Upper lobe of left lung (tissue), 6 donors: ENCODE results near the gene APOA1. TPM values are rescaled to one million over a fixed set of nuclear protein-coding genes. Genes with fewer than 3 reads are reported as not detected.
A peak's percentile ranks its signal among the peaks of the same experiment; 100 is the strongest.

Experiments
- ATAC-seq, 2 donors: fragments of 200-7000 bp; cut with Tn5 transposase; one replicate each; pipeline ENCODE4 v1.9.1; 2022; ENCODE audit warnings: mild to moderate bottlenecking in 2 of 2, moderate library complexity in 2 of 2; ENCODE audit not compliant: low FRiP score in 2 of 2
- DNase-seq, 2 donors: peaks; one replicate each; pipeline ENCODE4 v3.0.0-alpha.2; 2019 to 2020
- H3K27ac ChIP-seq, 4 donors: fragments of 200-600 bp; sonication (generic); one replicate each; pipeline ENCODE4 v1.5.1; 2016 to 2019
- H3K27me3 ChIP-seq, 4 donors: fragments of 200-600 bp; sonication (generic); one replicate each; pipeline ENCODE4 v1.5.1; 2017 to 2019
- H3K36me3 ChIP-seq, 4 donors: fragments of 200-600 bp; sonication (generic); one replicate each; pipeline ENCODE4 v1.5.1; 2016 to 2019
- H3K4me1 ChIP-seq, 4 donors: fragments of 200-600 bp; sonication (generic); one replicate each; pipeline ENCODE4 v1.5.1; 2018 to 2019
- H3K4me3 ChIP-seq, 4 donors: fragments of 200-600 bp; sonication (generic); one replicate each; pipeline ENCODE4 v1.5.1; 2017 to 2019; ENCODE audit warnings: mild to moderate bottlenecking in 2 of 4, moderate library complexity in 1 of 4
- H3K9me3 ChIP-seq, 4 donors: fragments of 200-600 bp; sonication (generic); one replicate each; pipeline ENCODE4 v1.5.1; 2018 to 2019
- CTCF ChIP-seq, 6 experiments: fragments of 450-650 bp in 4 of 6; fragments of 200-600 bp in 2 of 6; sonication (generic) in 2 of 6; IDR thresholded peaks; one replicate each; pipeline ENCODE4 v1.5.1; 2016 to 2019; ENCODE audit warnings: antibody characterized with exemption in 6 of 6
- EP300 ChIP-seq, 4 donors: sonication (generic); formaldehyde crosslinking; IDR thresholded peaks; one replicate each; pipeline ENCODE4 v1.5.1; 2017; ENCODE audit warnings: antibody characterized with exemption in 4 of 4, control low read depth in 2 of 4
- POLR2A ChIP-seq, 4 donors: fragments of 450-650 bp; IDR thresholded peaks; one replicate each; pipeline ENCODE4 v1.5.1; 2016 to 2017; ENCODE audit warnings: antibody characterized with exemption in 4 of 4, mild to moderate bottlenecking in 2 of 4
- POLR2AphosphoS5 ChIP-seq, 2 donors: sonication (generic); formaldehyde crosslinking; IDR thresholded peaks; one replicate each; pipeline ENCODE4 v1.5.1; 2017; ENCODE audit warnings: antibody characterized with exemption in 2 of 2
- WGBS, 2 donors: methylation state at CpG; one replicate each; pipeline ENCODE4 v1.1.5; 2017 to 2018; 5-methylcytosine and 5-hydroxymethylcytosine counted together
- total RNA-seq, 6 donors: library from RNA; depleted of rRNA in 4 of 6; stranded (reverse); fragments of >200 nt in 4 of 6; gene quantifications; one replicate each; pipeline versions ENCODE4 v1.1.0 to v1.2.1, GENCODE V29; 2016 to 2021
- donor health status: DM: no; HTN: no; CAD: no; lungs with moderate emphysema.
- donor health status: DM: no; HTN: yes; CAD: no; lungs with severe emphysema.

APOA1 gene
- total RNA-seq, 6 donors from 2014 or later: 3.1 to 36.0 (median 5.9) TPM

GRCh38 chr11:116822575-116822974, 14.8 kb downstream of the APOA1 start:
- no peak for ATAC-seq
- 77 to 79% methylated on average over 5 of the region's 5 CpGs for WGBS, 2 donors
- no peaks in the 10 kb centered on the region for H3K36me3 ChIP-seq

GRCh38 chr11:116821050-116821918, 16.1 kb downstream of the APOA1 start:
- H3K4me3 ChIP-seq: no peak overlapping the region
- ATAC-seq (no peak), DNase-seq (peak in 1 of 2 donors; percentile 79)
- H3K27me3 ChIP-seq: no peaks in the 10 kb centered on the region
- H3K4me1 ChIP-seq: no peaks in the 10 kb centered on the region
- no peak overlapping the region for H3K27ac ChIP-seq
- no peaks in the 10 kb centered on the region for H3K36me3 ChIP-seq
- H3K9me3 ChIP-seq: no peaks in the 10 kb centered on the region
- 95 to 97% methylated on average over 51 of the region's 51 CpGs for WGBS, 2 donors
- no peak for TF ChIP-seq POLR2AphosphoS5 (IDR thresholded peaks at IDR 0.05)
- no peak for TF ChIP-seq POLR2A (IDR thresholded peaks at IDR 0.05)
- TF ChIP-seq CTCF (IDR thresholded peaks at IDR 0.05): no peak
- no peak for TF ChIP-seq EP300 (IDR thresholded peaks at IDR 0.05)

More at GRCh38 chr11:116822575-116822974, 14.8 kb downstream of the APOA1 start:
- Histone ChIP-seq H3K9me3 (no peaks in the 10 kb centered on the region), H3K4me1 (no peaks in the 10 kb centered on the region), H3K27ac (no peak overlapping the region), H3K4me3 (no peak overlapping the region), H3K27me3 (no peaks in the 10 kb centered on the region)
- TF ChIP-seq EP300 (IDR thresholded peaks at IDR 0.05) (no peak), CTCF (IDR thresholded peaks at IDR 0.05) (no peak), POLR2A (IDR thresholded peaks at IDR 0.05) (no peak), POLR2AphosphoS5 (IDR thresholded peaks at IDR 0.05) (no peak)
- no peak for DNase-seq

GRCh38 chr11:116819049-116819448, 18.4 kb downstream of the APOA1 start:
- ATAC-seq (no peak), DNase-seq (no peak)
- no peaks in the 10 kb centered on the region for H3K36me3 ChIP-seq
- no peak overlapping the region for H3K4me3 ChIP-seq
- no peak for TF ChIP-seq POLR2A (IDR thresholded peaks at IDR 0.05)
- TF ChIP-seq EP300 (IDR thresholded peaks at IDR 0.05): no peak
- TF ChIP-seq POLR2AphosphoS5 (IDR thresholded peaks at IDR 0.05): no peak
- TF ChIP-seq CTCF (IDR thresholded peaks at IDR 0.05): no peak
- no peaks in the 10 kb centered on the region for H3K27me3 ChIP-seq
- no peaks in the 10 kb centered on the region for H3K9me3 ChIP-seq
- no peaks in the 10 kb centered on the region for H3K4me1 ChIP-seq
- 90 to 92% methylated on average over 6 to 9 of the region's 9 CpGs for WGBS, 2 donors
- H3K27ac ChIP-seq: no peak overlapping the region

GRCh38 chr11:116814502-116814901, 22.9 kb downstream of the APOA1 start:
- Histone ChIP-seq H3K9me3 (no peaks in the 10 kb centered on the region), H3K36me3 (no peaks in the 10 kb centered on the region), H3K4me3 (no peak overlapping the region), H3K27ac (no peak overlapping the region), H3K27me3 (no peaks in the 10 kb centered on the region), H3K4me1 (no peaks in the 10 kb centered on the region)
- DNase-seq: no peak
- ATAC-seq: no peak
- TF ChIP-seq EP300 (IDR thresholded peaks at IDR 0.05) (no peak), POLR2AphosphoS5 (IDR thresholded peaks at IDR 0.05) (no peak), POLR2A (IDR thresholded peaks at IDR 0.05) (no peak), CTCF (IDR thresholded peaks at IDR 0.05) (no peak)
- 53 to 83% methylated on average over 6 of the region's 6 CpGs for WGBS, 2 donors
